Type B pancreatic cell (in vitro differentiated cells): Measurements from ENCODE around the gene CDKAL1. TPM values are rescaled to one million over a fixed set of nuclear protein-coding genes. Genes with fewer than 3 reads are reported as not detected.

Experiments
- DNase-seq: peaks from one replicate; pipeline ENCODE4 v3.0.0; 2021; ENCODE audit warnings: mixed read lengths; ENCODE audit not compliant: unreplicated experiment; ENCODE audit errors: extremely low spot score
- H3K27ac Mint-ChIP-seq: 2 replicates; pipeline ENCODE4 v1.8.0; 2021; ENCODE audit warnings: mild to moderate bottlenecking, mixed read lengths
- H3K27me3 Mint-ChIP-seq: 2 replicates; pipeline ENCODE4 v1.8.0; 2021; ENCODE audit warnings: mixed read lengths
- H3K36me3 Mint-ChIP-seq: 2 replicates; pipeline ENCODE4 v1.8.0; 2021; ENCODE audit warnings: mixed read lengths
- H3K4me1 Mint-ChIP-seq: one replicate; pipeline ENCODE4 v1.8.0; 2021; ENCODE audit warnings: mixed read lengths; ENCODE audit not compliant: unreplicated experiment
- H3K4me3 Mint-ChIP-seq: 2 replicates; pipeline ENCODE4 v1.8.0; 2021; ENCODE audit warnings: mild to moderate bottlenecking, mixed read lengths
- H3K9me3 Mint-ChIP-seq: 2 replicates; pipeline ENCODE4 v1.8.0; 2021; ENCODE audit warnings: mixed read lengths
- CTCF ChIP-seq: fragments of 200-600 bp; sonication (generic); conservative IDR thresholded peaks from 2 replicates; pipeline ENCODE4 v1.5.0; 2021; ENCODE audit warnings: antibody characterized with exemption, mild to moderate bottlenecking
- total RNA-seq: library from RNA; stranded (reverse); gene quantifications from 2 replicates; pipeline ENCODE4 v1.2.1, GENCODE V29; 2021; ENCODE audit warnings: low replicate concordance

Gene CDKAL1
- total RNA-seq, 1 donor from 2014 or later = 21.0 TPM

- no peak for DNase-seq
- H3K4me3 Mint-ChIP-seq = no peak overlapping the region
- no peaks in the 10 kb centered on the region for H3K27me3 Mint-ChIP-seq
- peaks cover 33% of the 10 kb centered on the region for H3K4me1 Mint-ChIP-seq
- H3K9me3 Mint-ChIP-seq = no peaks in the 10 kb centered on the region
- H3K36me3 Mint-ChIP-seq = no peaks in the 10 kb centered on the region
- TF ChIP-seq CTCF = no peak
- H3K27ac Mint-ChIP-seq = no peak overlapping the region
Measured at GRCh38 chr6:20870021-20870420, 335.8 kb downstream of the CDKAL1 start.

GRCh38 chr6:20870493-20870892, 336.2 kb downstream of the CDKAL1 start:
- no peaks in the 10 kb centered on the region for H3K27me3 Mint-ChIP-seq
- H3K4me3 Mint-ChIP-seq = no peak overlapping the region
- H3K9me3 Mint-ChIP-seq = no peaks in the 10 kb centered on the region
- H3K36me3 Mint-ChIP-seq = no peaks in the 10 kb centered on the region
- DNase-seq = no peak
- TF ChIP-seq CTCF = no peak
- H3K4me1 Mint-ChIP-seq = peaks cover 31% of the 10 kb centered on the region
- H3K27ac Mint-ChIP-seq = no peak overlapping the region

GRCh38 chr6:20873425-20874190, 339.4 kb downstream of the CDKAL1 start:
- peaks cover 22% of the 10 kb centered on the region for H3K4me1 Mint-ChIP-seq
- H3K4me3 Mint-ChIP-seq = no peak overlapping the region
- TF ChIP-seq CTCF = no peak
- H3K27ac Mint-ChIP-seq = no peak overlapping the region
- H3K9me3 Mint-ChIP-seq = no peaks in the 10 kb centered on the region
- no peak for DNase-seq
- H3K27me3 Mint-ChIP-seq = no peaks in the 10 kb centered on the region
- H3K36me3 Mint-ChIP-seq = no peaks in the 10 kb centered on the region

- DNase-seq = no peak
- peaks cover 27% of the 10 kb centered on the region for H3K4me1 Mint-ChIP-seq
- no peak overlapping the region for H3K27ac Mint-ChIP-seq
- no peaks in the 10 kb centered on the region for H3K27me3 Mint-ChIP-seq
- H3K4me3 Mint-ChIP-seq = no peak overlapping the region
- peak; percentile 66 for TF ChIP-seq CTCF
- H3K36me3 Mint-ChIP-seq = no peaks in the 10 kb centered on the region
- H3K9me3 Mint-ChIP-seq = no peaks in the 10 kb centered on the region
Measured at GRCh38 chr6:20875369-20875963, 341.2 kb downstream of the CDKAL1 start.

- no peak for DNase-seq
- Mint-ChIP-seq H3K4me3 (no peak overlapping the region), H3K36me3 (no peaks in the 10 kb centered on the region), H3K9me3 (no peaks in the 10 kb centered on the region), H3K4me1 (peaks cover 27% of the 10 kb centered on the region), H3K27me3 (no peaks in the 10 kb centered on the region), H3K27ac (peak overlapping the region; percentile 32)
- no peak for TF ChIP-seq CTCF
Measured at GRCh38 chr6:20876036-20876435, 341.8 kb downstream of the CDKAL1 start.
